ENCODE data around the gene COL27A1. TPM values are rescaled to one million over a fixed set of nuclear protein-coding genes. Genes with fewer than 3 reads are reported as not detected.
A peak's percentile ranks its signal among the peaks of the same experiment; 100 is the strongest.

COL27A1 gene
- polyA plus RNA-seq, 1 of the 3 experiments (the other 2 are of a cell fraction), result 8.7 TPM

DNA sequence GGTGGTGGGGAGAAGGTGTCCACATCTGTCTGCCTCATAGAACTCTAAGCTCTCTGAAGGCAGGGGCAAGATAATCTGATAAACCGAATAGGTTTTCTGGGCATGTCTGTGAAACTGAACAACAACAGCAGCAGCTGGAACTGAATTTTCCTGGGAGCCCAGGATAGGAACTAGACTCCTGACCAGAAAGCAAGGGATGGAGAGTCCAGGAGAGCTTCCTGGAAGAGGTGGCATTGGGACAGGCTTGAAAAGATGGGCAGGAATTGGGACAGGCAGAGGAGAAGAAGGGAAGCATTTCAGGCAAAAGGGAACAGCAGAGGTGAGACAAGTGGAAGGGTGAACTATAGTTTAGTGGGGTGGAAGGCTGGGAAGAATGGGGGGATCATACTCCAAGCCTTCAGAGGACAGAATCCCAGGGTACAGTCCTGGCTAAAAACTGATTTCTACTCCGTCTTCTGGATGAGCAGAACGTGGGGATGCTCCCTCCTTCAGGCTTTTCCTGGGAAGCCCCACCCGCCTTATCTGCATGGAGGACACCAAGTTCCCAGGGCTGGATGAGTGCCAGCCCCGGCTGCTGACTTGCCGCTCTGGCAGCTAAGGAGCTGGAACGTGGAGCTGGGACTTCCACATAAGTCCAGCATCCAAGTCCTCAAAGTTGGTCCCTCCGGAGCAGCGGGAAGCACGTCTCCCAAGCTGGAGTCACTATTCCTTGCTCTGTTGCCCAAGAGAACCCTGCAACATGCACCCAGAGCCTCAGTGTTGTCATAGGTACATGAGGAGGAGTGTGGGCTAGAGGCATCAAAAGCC lies 42.4 kb upstream of the COL27A1 start:
- Histone ChIP-seq H3K9me2 (no peaks in the 10 kb centered on the region), H2AFZ (ENCODE audit: low read depth) (no peak overlapping the region), H3K9ac (no peak overlapping the region), H3K79me2 (ENCODE audit: insufficient read depth) (no peaks in the 10 kb centered on the region), H3F3A (replicated peaks; ENCODE audit: insufficient read depth) (peaks cover 6% of the 10 kb centered on the region), H3K36me3 (replicated peaks in 1 of 2; ENCODE audit: control insufficient read depth in 1 of 2, insufficient read depth in 2 of 2, low read length in 1 of 2) (no peaks in the 10 kb centered on the region), H3K27ac (ENCODE audit: low read depth in 2 of 2, low read length in 1 of 2) (no peak overlapping the region), H3K4me3 (ENCODE audit: low read depth in 2 of 2, low read length in 1 of 2) (no peak overlapping the region), H3K27me3 (ENCODE audit: insufficient read depth) (peaks cover under 1% of the 10 kb centered on the region; the same call in 1 of the 2 replicates), H4K20me1 (ENCODE audit: insufficient read depth) (no peaks in the 10 kb centered on the region), H3K4me1 (ENCODE audit: control insufficient read depth in 1 of 2, insufficient read depth in 2 of 2, low read depth in 1 of 2, low read length in 1 of 2) (no peaks in the 10 kb centered on the region; a peak in 1 of 4 replicates), H3K4me2 (peak overlapping the region; percentile 38; the same call in 1 of the 2 replicates), H3K9me3 (no peaks in the 10 kb centered on the region)
- TF ChIP-seq NFIC (IDR thresholded peaks at IDR 0.05; ENCODE audit: borderline replicate concordance) (peak; percentile 47; the same call in 1 of the 2 replicates), CHD2 (IDR thresholded peaks at IDR 0.05; ENCODE audit: low read length, partially characterized antibody) (no peak), POLR2AphosphoS5 (IDR thresholded peaks at IDR 0.05; ENCODE audit: low read depth, low read length) (no peak)
- no peak for DNase-seq
- POLR2A ChIA-PET, result no interaction called here
- CTCF ChIA-PET, result interaction anchor here (1.0 to 4.0 kb wide), 4 partner anchors 9 to 178 kb away, joined by 3 to 25 read pairs (median 5); partner anchors contain the start of gene KIF12
- 18% methylated on average over 3 of the region's 10 CpGs for WGBS (ENCODE audit: low lambda C conversion rate)

DNA sequence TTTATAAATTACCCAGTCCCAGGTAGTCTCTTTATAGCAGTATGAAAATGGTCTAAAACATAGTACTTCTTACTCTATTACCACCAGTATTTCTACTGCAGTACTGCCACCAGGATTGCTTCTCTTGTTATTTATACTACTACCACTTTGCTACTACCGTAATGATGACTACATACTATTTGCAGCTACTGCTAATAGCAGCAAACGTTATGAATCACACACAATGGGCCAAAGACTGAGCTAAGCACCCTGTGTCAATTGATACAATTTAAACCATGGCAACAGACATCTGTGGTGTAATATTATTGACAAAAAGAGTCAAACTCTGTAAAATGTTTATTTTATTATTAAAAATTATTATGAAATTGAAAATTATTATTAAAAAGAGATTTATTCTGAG lies 41.0 kb upstream of the COL27A1 start:
- ChIA-PET CTCF (interaction anchor here (0.9 to 4.0 kb wide), 2 partner anchors 176 to 179 kb away, joined by 3 to 25 read pairs; no protein-coding TSS in a partner anchor), POLR2A (no interaction called here)
- Histone ChIP-seq H3K9me2 (no peaks in the 10 kb centered on the region), H2AFZ (ENCODE audit: low read depth) (no peak overlapping the region), H3K27ac (ENCODE audit: low read depth in 2 of 2, low read length in 1 of 2) (no peak overlapping the region), H3K79me2 (ENCODE audit: insufficient read depth) (no peaks in the 10 kb centered on the region), H3K4me3 (ENCODE audit: low read depth in 2 of 2, low read length in 1 of 2) (no peak overlapping the region), H3K4me1 (ENCODE audit: control insufficient read depth in 1 of 2, insufficient read depth in 2 of 2, low read depth in 1 of 2, low read length in 1 of 2) (no peaks in the 10 kb centered on the region; a peak in 1 of 4 replicates), H3K9me3 (no peaks in the 10 kb centered on the region), H3K9ac (no peak overlapping the region), H3K36me3 (replicated peaks in 1 of 2; ENCODE audit: control insufficient read depth in 1 of 2, insufficient read depth in 2 of 2, low read length in 1 of 2) (no peaks in the 10 kb centered on the region), H3K4me2 (no peak overlapping the region), H4K20me1 (ENCODE audit: insufficient read depth) (no peaks in the 10 kb centered on the region), H3F3A (replicated peaks; ENCODE audit: insufficient read depth) (peaks cover 6% of the 10 kb centered on the region), H3K27me3 (ENCODE audit: insufficient read depth) (peaks cover 5% of the 10 kb centered on the region; the same call in 1 of the 2 replicates)
- WGBS (ENCODE audit: low lambda C conversion rate), result 35% methylated on average over 2 of the region's 2 CpGs
- no peak for TF ChIP-seq RFX5 (IDR thresholded peaks at IDR 0.05; ENCODE audit: low read length)
- no peak for TF ChIP-seq YY1 (IDR thresholded peaks at IDR 0.05; ENCODE audit: low read depth)
- TF ChIP-seq, protein P1, sequence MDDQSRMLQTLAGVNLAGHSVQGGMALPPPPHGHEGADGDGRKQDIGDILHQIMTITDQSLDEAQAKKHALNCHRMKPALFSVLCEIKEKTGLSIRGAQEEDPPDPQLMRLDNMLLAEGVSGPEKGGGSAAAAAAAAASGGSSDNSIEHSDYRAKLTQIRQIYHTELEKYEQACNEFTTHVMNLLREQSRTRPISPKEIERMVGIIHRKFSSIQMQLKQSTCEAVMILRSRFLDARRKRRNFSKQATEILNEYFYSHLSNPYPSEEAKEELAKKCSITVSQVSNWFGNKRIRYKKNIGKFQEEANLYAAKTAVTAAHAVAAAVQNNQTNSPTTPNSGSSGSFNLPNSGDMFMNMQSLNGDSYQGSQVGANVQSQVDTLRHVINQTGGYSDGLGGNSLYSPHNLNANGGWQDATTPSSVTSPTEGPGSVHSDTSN (IDR thresholded peaks at IDR 0.05), result no peak
- TF ChIP-seq, protein P2, sequence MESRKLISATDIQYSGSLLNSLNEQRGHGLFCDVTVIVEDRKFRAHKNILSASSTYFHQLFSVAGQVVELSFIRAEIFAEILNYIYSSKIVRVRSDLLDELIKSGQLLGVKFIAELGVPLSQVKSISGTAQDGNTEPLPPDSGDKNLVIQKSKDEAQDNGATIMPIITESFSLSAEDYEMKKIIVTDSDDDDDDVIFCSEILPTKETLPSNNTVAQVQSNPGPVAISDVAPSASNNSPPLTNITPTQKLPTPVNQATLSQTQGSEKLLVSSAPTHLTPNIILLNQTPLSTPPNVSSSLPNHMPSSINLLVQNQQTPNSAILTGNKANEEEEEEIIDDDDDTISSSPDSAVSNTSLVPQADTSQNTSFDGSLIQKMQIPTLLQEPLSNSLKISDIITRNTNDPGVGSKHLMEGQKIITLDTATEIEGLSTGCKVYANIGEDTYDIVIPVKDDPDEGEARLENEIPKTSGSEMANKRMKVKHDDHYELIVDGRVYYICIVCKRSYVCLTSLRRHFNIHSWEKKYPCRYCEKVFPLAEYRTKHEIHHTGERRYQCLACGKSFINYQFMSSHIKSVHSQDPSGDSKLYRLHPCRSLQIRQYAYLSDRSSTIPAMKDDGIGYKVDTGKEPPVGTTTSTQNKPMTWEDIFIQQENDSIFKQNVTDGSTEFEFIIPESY (IDR thresholded peaks at IDR 0.05; ENCODE audit: borderline replicate concordance, low read depth), result no peak
- TF ChIP-seq RXRA (IDR thresholded peaks at IDR 0.05; ENCODE audit: borderline replicate concordance, low read depth), result no peak
- TF ChIP-seq FOSL2 (IDR thresholded peaks at IDR 0.05; ENCODE audit: borderline replicate concordance, low read depth), result no peak
- TF ChIP-seq POLR2AphosphoS5 (IDR thresholded peaks at IDR 0.05; ENCODE audit: low read depth, low read length), result no peak
- TF ChIP-seq FOXM1 (IDR thresholded peaks at IDR 0.05; ENCODE audit: low read depth), result no peak
- TF ChIP-seq, protein P3, sequence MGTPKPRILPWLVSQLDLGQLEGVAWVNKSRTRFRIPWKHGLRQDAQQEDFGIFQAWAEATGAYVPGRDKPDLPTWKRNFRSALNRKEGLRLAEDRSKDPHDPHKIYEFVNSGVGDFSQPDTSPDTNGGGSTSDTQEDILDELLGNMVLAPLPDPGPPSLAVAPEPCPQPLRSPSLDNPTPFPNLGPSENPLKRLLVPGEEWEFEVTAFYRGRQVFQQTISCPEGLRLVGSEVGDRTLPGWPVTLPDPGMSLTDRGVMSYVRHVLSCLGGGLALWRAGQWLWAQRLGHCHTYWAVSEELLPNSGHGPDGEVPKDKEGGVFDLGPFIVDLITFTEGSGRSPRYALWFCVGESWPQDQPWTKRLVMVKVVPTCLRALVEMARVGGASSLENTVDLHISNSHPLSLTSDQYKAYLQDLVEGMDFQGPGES (IDR thresholded peaks at IDR 0.05; ENCODE audit: low read depth, low read length), result no peak
- DNase-seq, result no peak
